Hematopoietic multipotent progenitor cell treated with erythropoietin and hydrocortisone succinate and interleukin-3 and kit ligand, for 17 days (in vitro differentiated cells): ENCODE data around the gene ATG12.
"Not testable (repeated sequence)": the region's sequence is repeated elsewhere in the genome, so short reads cannot be mapped to it uniquely, and the experiment has no call there.

Experiments used
- DNase-seq: peaks from one replicate; pipeline ENCODE4 v3.0.0-alpha.2; 2015; ENCODE audit warnings: low spot score

ATG12 gene

GRCh38 chr5:115841382-115842088, at the start of gene ATG12, which contains the start of gene AP3S1:
TSS of gene ATG12 (minus strand) at chr5:115841565. CDS start at chr5:115841552, 13 bp downstream.
TSS of gene AP3S1 (plus strand) at chr5:115841935. CDS start at chr5:115842038, 103 bp downstream.
- peak; percentile 93 for DNase-seq

DNA sequence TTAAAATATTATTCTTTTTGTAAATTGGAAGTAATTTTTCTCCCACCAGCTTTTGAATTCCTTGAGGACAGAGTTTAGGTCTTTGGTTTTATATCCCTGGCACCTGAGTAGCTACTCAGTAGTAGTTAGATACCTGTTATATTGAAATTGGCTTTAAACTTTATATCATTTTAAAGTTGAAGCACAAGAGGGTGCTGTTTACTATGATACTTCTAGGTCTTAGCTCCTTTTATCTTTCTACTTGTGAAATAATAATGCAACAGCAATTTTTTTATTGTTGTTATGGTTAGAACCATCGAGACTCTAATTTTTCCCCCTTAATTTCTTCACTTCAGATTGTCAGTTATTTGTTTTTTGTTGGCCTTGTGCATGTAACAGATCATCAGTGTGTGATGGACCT, 46.7 kb upstream of the ATG12 start:
- no peak for DNase-seq

DNA sequence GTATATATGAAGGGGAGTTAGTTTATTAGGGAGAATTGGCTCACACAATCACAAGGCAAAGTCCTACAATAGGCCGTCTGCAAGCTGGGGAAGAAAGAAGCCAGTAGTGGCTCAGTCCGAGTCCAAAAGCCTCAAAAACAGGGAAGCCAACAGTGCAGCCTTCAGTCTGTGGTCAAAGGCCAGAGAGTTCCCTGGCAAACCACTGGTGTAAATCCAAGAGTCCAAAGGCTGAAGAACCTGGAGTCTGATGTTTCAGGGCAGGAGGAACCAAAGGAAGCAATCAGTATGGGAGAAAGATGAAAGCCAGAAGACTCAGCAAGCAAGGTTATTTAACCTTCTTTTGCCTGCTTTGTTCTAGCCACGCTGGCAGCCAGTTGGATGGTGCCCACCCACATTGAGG, 43.8 kb upstream of the ATG12 start:
- not testable (repeated sequence) for DNase-seq

DNA sequence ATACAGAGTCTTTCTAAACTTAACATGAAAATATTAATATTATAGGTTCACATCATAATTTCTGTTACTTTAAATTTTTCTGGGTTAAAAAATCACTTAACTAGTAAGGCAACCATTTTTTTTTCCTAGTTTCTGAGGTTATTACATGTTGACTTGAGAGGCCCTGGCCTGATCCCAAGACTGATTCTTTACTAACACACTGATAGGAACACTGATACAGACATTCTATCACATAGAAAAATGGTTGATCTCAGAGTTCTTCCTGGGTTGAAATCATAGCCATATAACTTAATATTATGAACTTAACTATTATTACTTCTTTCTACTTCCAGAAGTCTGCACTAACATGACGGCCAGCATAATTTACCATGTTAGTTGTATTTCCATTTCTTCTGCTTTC, 43.3 kb upstream of the ATG12 start:
- DNase-seq, result no peak

- not testable (repeated sequence) for DNase-seq
These were observed 41.1 kb upstream of the ATG12 start for GRCh38 chr5:115882434-115882833.

- DNase-seq, result not testable (repeated sequence)
These were observed 36.0 kb upstream of the ATG12 start for GRCh38 chr5:115877342-115877741.

DNA sequence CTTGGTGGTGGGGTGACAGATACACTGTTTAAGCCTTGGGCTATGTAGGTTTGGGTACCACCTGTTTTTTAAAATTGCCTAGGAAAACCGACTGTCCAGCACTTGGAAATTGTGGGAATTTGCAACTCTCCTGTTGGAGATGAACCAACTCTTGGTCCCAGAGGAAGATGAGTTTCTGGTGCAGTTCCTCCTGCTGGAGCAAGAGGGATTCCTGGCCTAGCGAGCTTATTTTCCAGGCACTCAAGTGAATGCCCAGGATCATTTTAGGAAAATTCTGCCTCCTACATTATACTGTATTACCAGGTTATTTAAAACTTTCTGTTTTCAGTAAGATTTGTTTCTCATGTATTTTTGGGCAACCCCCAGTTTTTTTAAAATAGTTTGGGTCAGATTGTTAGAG, 34.1 kb upstream of the ATG12 start:
- no peak for DNase-seq

DNA sequence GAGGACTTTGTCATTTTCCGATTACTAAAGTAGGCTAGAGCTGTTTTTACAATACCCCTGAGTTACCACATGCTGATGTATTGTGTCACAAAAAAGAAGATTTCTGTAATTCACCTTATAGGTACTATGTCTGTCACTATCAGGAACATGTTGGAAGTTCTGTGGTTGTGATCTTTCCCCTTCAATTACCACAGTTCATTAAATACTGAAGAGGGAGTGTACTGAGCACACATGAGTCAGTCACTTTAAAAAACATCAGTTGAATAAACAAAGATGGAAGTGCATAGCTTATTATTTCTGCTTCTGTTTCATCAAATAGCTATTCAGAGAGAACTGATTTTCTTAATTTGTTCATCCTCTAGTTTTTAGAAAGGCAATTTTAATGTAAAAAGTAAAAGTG, 32.0 kb upstream of the ATG12 start:
- no peak for DNase-seq

- DNase-seq, result no peak
These were observed 31.1 kb upstream of the ATG12 start for GRCh38 chr5:115872447-115872846.

DNA sequence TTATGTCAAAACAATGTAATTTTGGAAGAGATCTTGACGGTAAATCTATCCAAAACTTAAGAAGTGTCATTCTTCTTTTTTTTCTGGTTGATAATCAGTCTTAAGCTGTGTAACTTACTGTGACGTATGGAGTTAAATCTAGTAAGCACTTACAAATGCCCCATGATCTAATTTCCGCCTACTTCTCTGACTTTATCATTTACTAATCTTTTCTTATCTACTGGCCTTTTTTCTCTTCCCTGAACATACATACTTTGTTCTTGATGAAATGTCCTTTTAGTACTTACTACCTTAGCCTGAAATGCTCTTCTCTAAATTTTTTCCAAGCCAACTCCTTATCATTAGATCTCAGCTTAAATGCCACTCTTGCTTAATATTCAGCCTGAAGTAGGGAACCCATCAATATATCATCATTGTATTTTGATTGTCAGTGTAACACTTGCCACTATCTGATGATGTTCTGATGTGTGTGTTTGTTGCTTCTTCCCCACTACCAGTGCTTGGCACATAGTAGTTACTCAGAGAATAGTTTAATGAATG, 28.0 kb upstream of the ATG12 start:
- DNase-seq, result no peak

GRCh38 chr5:115859378-115859777, 18.0 kb upstream of the ATG12 start:
- no peak for DNase-seq

- DNase-seq, result no peak
These were observed 17.0 kb upstream of the ATG12 start for GRCh38 chr5:115858396-115858795.

DNA sequence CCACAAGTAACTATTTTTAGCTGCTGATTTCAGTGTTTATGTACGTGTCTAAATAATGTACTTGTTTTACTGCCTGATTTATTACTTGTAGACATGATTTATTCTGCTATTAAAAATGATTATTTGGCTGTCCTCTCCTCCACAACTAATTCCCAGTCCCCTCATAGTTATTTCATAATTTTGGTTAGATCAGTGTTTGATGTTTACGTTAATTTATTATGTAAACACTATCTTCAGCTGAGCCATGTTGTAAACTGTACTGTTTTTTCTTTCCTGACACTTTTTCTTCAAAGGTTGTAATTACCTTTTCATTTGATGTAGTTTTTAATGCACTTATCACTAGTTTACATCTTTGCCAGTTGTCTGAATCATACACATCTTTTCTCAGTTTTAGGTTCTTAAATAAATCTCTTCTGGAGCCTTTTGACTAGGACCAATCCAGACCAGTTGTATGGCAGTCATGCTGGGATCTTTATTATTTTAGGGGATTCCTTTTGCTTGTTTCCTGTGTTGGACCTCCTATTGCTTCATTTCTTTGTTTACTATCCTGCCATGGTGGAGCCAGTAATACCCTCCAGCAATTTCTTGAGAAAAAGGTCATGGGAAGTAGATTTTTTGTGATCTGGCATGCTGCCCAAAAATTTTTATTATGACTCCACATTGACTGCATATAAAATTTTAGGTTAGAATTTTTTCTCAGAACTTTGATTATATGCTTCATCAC, 16.4 kb upstream of the ATG12 start:
- DNase-seq, result no peak

GRCh38 chr5:115857057-115857479, 15.7 kb upstream of the ATG12 start:
- no peak for DNase-seq

DNA sequence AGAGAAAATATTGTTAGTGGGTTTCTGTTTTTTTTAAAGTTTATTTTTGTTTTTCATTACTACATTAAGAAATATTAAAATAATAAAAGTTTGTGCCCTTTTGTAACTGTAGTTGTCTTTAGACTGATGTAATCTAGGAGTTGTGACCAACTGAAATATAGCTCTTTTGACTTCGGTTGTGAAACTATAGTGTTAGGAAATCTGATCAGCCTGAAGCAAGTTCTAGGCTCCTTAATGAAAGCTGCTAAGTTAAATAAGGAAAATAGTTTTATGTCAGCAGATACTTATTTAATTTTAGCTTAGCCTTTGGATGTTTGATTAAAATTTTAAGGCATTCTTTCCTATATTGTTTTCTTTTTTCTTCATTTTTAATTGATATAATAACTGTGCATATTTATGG, 14.6 kb upstream of the ATG12 start:
- DNase-seq, result no peak

GRCh38 chr5:115854139-115854538, 12.8 kb upstream of the ATG12 start:
- no peak for DNase-seq

DNA sequence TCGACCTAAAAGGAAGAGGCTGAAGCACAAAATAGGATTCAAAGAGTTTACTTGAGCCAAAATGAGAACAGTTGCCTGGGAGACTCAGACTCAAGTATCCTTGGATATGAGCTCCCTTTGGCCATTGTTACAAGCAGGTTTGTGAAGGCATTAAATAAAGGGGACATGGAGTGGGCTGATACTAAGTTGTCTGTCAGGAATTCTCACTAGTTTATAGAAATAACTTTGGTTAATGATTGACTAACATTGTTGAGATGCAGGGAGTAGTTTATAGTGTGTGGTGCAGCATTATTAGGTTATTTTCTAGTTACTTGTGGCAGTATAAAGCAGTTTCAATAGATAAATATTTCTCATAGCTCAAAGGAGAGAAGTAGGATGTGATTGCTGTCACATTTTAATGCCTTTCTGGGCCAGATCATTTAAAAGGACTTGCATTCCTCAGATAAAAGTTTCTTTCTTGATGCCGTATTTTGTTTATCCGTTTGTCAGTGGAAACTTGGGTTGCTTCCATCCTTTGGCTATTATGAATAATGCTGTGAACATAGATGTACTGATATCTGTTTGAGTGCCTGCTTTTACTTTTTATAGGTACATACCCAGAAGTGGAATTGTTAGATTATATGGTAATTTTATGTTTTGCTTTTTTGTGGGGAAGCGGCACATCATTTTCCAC, 9.5 kb upstream of the ATG12 start:
- no peak for DNase-seq

DNA sequence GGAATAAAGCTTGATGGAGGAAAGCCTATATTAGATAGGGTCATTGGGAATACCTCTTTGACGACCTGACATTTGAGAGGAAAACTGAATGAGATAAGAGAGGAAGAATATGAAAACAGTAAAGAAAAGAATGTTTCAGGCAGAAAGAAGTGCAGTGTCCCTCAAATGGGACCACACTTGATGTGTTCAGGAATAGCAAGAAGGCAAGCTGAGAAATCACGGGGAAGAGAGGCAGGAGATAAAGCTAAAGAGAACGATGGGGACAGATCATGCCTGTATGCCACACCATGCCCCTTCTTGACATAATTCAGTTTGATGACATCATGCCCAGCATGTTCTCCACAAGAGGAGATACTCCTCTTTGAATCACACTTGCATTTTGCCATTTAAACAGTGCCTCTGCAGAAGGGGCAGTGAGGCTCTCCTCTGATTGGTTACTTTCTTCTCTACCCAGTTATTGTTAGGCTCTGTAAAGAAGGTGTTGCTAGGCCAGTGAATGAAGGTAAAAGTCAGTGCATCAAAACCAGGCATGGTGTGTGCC, 8.0 kb upstream of the ATG12 start:
- no peak for DNase-seq

GRCh38 chr5:115847290-115847689, 5.9 kb upstream of the ATG12 start:
- DNase-seq, result no peak

DNA sequence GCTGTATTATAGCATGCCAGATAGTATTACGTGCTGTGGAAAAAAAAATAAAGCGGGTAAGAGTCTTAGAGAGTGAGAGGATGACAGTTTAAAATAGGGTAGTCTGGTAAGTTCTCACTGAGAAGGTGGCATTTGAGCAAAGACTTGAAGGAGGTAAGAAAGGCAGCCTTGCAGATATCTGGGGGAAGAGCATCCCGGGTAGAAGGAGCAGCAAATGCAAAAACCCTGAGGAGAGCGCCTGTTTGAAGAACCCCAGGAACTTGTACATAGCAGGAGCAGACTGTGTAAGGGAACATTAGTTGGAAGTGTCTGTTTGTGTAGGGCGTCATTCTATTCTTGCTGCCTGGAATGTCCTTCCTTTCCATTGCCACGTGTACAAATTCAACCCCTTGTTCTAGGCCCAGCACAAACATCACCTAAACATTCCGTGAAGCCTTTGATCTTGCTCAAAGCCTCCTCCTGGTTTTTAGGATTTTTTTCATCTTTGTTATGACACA, 3.0 kb upstream of the ATG12 start:
- DNase-seq, result no peak

DNA sequence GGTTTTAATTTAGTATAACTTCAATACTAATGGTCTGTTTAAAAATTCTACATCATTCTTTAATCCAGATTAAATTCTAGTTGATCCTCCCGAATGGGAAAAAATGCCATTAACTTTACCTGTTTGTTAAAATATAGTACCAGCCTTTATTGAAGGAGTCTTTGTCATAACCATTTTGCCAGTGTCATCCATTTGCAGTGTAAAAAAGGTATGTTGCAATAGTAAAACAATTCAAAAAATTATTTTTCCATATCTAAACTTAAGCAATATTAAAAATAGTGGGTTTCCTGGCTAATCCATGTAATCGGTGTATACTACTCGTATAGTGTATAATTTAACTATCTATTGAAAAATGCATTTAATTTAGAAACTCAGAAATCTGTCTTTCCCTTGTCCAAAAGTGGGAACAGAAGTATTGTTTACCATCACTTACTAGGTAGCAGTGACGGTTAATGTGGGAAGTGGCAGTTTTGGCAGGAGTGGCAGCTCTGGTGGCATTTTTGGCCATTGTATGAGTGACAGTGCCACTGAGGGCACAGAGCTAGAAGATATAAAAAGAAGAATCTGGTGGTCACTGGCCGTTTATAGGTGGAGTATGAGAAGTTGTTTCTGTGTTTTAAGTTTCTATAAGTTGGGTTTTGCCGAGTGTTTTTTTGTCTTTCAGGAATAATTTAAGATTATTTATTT, 2.2 kb upstream of the ATG12 start:
- DNase-seq, result no peak

- DNase-seq, result peak; percentile 30
These were observed 1.6 kb upstream of the ATG12 start for GRCh38 chr5:115842952-115843351.
